ENCODE data around the gene SULT1B1. TPM values are rescaled to one million over a fixed set of nuclear protein-coding genes. Genes with fewer than 3 reads are reported as not detected.
A peak's percentile ranks its signal among the peaks of the same experiment; 100 is the strongest.

Gene SULT1B1
- total RNA-seq, 1 experiment from 2014 or later = not detected

DNA sequence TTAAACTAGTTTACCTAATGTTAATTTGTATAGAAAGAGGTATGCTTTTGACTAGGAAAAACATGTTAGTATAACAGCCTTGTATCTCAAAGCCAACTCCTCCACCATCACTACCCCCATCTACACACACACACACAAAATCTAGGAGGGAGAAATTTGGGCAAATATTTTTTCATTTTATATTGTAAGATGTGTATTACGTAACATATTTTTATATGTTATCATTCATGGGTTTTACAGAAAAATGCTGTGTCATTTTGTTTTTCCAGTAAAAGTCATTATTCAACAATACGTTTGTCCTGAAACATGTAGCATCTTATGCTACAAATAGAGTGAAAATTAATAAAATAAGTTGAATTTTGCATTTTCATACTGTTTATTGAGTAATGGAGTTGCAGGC, 3.0 kb downstream of the SULT1B1 start:
- DNase-seq (ENCODE audit: low read depth) = no peak
- in situ Hi-C loops (cut with HindIII; ENCODE audit: low pct_unique_long_range_greater_than_20kb, low sequenced_read_pairs) = no loop called here

- no peak for DNase-seq (ENCODE audit: low read depth)
- in situ Hi-C loops (cut with HindIII; ENCODE audit: low pct_unique_long_range_greater_than_20kb, low sequenced_read_pairs) = no loop called here
Measured at GRCh38 chr4:69754926-69755580, 5.4 kb downstream of the SULT1B1 start.

DNA sequence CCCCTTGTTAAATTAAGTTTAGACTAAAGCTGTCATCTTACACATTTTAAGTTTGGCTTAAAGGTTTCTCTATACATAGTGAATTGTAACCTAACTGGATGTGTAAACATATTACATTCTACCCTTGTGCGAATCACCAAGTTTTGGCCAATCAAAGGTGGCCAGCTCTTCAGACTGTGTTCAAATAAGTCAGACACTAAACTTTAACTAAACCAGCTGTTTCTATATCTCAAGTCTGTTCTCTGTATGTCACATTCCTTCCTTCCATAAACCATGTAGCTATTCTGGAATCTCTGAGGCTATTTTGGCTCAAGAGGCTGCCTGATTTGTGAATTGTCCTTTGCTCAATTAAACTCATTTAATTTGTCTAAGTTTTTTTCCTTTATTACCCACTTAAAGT, 6.7 kb downstream of the SULT1B1 start:
- in situ Hi-C loops (cut with HindIII; ENCODE audit: low pct_unique_long_range_greater_than_20kb, low sequenced_read_pairs) = no loop called here
- no peak for DNase-seq (ENCODE audit: low read depth)

DNA sequence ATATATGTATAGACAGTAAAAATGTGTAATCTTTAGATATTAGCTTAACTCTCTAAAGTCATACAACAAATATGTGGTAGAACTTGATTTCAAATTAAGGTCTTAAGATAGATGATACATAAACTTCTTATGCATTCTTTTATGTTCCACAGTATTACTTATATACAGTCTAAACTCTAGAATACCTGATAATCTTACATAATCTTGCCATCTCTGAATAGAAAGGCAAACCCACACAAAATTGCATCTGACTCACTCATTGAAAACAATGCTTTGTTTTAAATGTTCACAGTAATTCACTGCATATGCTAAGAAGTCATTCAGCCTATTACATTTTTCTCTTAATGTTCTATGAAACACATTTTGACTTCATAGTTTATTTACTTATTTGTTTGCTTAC, 10.1 kb downstream of the SULT1B1 start:
- in situ Hi-C loops (cut with HindIII; ENCODE audit: low pct_unique_long_range_greater_than_20kb, low sequenced_read_pairs) = no loop called here

GRCh38 chr4:69749771-69750170, 10.6 kb downstream of the SULT1B1 start:
- in situ Hi-C loops (cut with HindIII; ENCODE audit: low pct_unique_long_range_greater_than_20kb, low sequenced_read_pairs) = no loop called here
- DNase-seq (ENCODE audit: low read depth) = no peak

More for the DNA sequence above, 10.1 kb downstream of the SULT1B1 start:
- DNase-seq (ENCODE audit: low read depth) = no peak

- in situ Hi-C loops (cut with HindIII; ENCODE audit: low pct_unique_long_range_greater_than_20kb, low sequenced_read_pairs) = no loop called here
- DNase-seq (ENCODE audit: low read depth) = no peak
Measured at GRCh38 chr4:69748173-69748572, 12.2 kb downstream of the SULT1B1 start.

- DNase-seq (ENCODE audit: low read depth) = no peak
- in situ Hi-C loops (cut with HindIII; ENCODE audit: low pct_unique_long_range_greater_than_20kb, low sequenced_read_pairs) = no loop called here
Measured at GRCh38 chr4:69744157-69744478, 16.3 kb downstream of the SULT1B1 start.

- in situ Hi-C loops (cut with HindIII; ENCODE audit: low pct_unique_long_range_greater_than_20kb, low sequenced_read_pairs) = no loop called here
- DNase-seq (ENCODE audit: low read depth) = no peak
Measured at GRCh38 chr4:69743476-69744156, 16.8 kb downstream of the SULT1B1 start.

DNA sequence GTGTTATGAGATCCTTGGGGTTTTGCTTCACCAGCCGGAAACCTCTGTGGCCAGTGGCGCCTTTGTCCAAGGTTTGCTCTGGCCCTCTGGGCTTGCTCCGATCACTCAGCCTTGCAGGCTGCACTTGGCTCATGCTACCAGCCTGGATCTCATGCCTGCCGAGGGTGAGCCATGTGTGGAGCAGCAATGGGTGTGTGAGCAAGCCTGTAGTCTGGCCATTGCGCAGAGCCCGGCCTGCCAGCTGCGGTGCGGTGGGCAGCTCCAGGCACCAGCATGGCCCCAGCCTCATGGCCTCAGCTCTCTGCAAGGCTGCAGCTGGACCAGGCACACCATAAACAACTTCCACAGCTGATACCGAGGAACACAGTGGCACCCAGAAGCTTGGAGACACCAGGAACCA, 17.8 kb downstream of the SULT1B1 start:
- DNase-seq (ENCODE audit: low read depth) = no peak
- in situ Hi-C loops (cut with HindIII; ENCODE audit: low pct_unique_long_range_greater_than_20kb, low sequenced_read_pairs) = no loop called here

DNA sequence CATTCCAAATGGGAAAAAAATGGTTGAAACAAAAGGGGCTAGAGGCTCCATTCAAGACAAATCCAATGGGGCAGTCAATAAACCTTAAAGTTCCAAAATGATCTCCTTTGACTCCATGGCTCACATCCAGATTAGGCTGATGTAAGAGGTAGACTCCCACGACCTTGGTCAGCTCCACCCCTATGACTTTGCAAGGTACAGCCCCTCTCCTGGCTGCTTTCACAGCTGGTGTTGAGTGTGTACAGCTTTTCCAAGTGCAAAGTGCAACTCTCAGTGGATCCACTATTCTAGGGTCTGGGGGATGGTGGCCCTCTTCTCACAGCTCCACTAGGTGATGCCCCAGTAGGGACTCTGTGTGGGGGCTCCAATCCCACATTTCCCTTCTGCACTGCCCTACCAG, 21.5 kb downstream of the SULT1B1 start:
- in situ Hi-C loops (cut with HindIII; ENCODE audit: low pct_unique_long_range_greater_than_20kb, low sequenced_read_pairs) = no loop called here

DNA sequence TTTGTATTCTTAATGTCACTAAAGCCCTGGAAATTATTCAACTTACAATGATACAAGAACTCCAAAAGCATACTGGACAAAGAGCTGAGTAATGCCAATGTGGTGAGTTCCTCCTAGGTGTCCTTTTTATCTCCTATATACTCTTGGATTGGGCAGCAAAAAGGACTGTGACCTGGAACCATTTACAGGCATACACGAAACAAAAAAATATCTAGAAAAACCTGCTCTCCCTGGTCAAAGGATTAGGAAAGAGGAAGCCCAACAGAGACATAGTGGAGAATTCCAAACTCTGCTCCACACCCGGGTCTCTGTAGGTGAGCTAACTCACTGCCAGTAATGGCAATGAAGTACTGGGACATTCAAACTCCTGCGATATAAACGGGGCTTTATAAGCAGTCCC, 25.3 kb downstream of the SULT1B1 start:
- in situ Hi-C loops (cut with HindIII; ENCODE audit: low pct_unique_long_range_greater_than_20kb, low sequenced_read_pairs) = no loop called here
- DNase-seq (ENCODE audit: low read depth) = no peak

More for the DNA sequence above, 21.5 kb downstream of the SULT1B1 start:
- no peak for DNase-seq (ENCODE audit: low read depth)

GRCh38 chr4:69731847-69732246, 28.6 kb downstream of the SULT1B1 start:
- DNase-seq (ENCODE audit: low read depth) = no peak
- in situ Hi-C loops (cut with HindIII; ENCODE audit: low pct_unique_long_range_greater_than_20kb, low sequenced_read_pairs) = no loop called here

DNA sequence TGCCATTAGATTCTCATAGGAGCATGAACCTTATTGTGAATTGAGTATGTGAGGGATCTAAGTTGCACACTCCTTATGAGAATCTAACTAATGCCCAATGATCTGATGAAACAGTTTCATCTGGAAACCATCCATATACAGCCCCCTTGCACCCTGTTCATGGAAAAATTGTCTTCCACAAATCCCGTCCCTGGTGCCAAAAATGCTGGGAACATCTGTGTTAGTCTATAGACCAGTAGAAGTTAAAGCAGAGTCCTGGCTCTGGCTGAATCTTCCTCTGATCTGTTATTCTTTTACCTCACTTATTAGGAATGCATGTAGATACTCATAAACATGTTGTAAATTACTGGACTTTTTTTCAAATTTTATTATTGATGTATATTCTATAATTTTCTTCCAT, 29.2 kb downstream of the SULT1B1 start:
- DNase-seq (ENCODE audit: low read depth) = no peak
- in situ Hi-C loops (cut with HindIII; ENCODE audit: low pct_unique_long_range_greater_than_20kb, low sequenced_read_pairs) = no loop called here

DNA sequence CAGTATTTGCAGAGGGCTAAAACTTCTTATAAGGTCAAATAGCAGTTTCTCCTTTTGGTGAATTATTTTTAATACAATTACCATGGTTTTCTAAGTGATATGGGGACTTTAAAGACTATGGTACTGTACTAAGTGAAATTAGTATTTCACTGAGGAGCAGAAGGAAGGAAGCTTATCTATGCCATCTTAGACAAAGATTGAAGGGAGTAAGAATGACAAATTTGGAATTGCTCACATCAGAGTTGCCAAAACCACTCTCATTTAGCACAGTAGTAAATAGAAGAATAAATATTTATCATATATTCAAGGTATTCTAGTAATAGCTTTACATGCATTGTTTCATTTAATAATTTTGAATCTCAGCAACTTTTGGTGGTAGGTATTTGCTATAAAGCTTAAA, 30.4 kb downstream of the SULT1B1 start:
- no peak for DNase-seq (ENCODE audit: low read depth)
- in situ Hi-C loops (cut with HindIII; ENCODE audit: low pct_unique_long_range_greater_than_20kb, low sequenced_read_pairs) = no loop called here

DNA sequence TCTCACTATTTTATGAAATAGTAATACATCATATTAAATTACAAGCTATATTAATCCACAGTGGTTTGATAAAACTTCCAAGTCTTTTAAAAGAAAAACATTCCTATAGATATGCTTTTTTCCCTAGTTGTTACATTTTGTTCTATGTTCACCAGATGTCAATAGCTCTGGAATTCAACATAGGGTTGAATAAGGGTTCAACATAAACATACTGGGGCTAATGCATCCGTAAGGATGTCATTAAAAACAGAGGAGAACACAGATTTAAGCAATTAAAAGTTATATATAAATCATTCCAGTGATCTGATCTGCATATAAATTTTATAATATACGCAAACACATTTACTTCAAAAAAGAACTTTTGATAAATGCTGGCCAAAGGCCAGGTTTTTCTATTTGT, 32.5 kb downstream of the SULT1B1 start:
- in situ Hi-C loops (cut with HindIII; ENCODE audit: low pct_unique_long_range_greater_than_20kb, low sequenced_read_pairs) = no loop called here
- DNase-seq (ENCODE audit: low read depth) = no peak

DNA sequence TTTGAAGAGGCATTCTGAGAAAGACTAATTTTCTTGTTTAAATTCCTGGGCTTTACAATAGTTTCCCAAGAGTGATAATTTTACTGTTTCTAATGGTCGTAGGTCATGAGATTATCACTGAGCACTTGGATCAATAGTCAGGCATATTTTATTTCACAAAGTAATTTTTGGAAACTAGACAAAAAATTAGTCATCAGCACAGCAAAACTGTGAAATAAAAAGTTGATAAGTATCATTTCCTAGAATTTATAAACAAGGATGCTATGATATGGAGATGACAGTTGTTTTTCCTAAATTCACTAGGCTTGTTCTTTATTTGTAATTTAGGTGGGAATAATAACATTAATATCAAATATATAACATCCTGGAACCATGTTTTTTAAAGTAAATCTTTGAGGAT, 33.0 kb downstream of the SULT1B1 start:
- no peak for DNase-seq (ENCODE audit: low read depth)
- in situ Hi-C loops (cut with HindIII; ENCODE audit: low pct_unique_long_range_greater_than_20kb, low sequenced_read_pairs) = no loop called here

DNA sequence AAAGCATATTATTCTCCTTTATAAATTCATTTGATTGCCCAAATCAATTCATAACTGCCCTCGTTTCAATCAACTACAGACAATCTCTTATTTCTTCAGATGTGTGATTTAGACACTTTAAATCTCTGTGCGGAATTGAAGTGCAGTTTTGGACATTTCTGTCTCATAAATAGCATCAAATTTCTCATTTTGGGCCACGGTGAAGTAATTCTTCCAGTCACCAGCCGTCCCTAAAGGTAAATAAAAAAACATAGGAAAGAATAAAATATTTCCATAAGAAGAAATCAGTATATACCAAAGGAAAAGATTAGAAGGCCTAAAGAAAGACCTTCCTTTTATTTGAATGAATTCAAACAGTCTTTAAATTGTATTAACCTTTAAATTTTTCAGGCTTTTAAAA, 33.4 kb downstream of the SULT1B1 start:
- DNase-seq (ENCODE audit: low read depth) = no peak
- in situ Hi-C loops (cut with HindIII; ENCODE audit: low pct_unique_long_range_greater_than_20kb, low sequenced_read_pairs) = no loop called here

DNA sequence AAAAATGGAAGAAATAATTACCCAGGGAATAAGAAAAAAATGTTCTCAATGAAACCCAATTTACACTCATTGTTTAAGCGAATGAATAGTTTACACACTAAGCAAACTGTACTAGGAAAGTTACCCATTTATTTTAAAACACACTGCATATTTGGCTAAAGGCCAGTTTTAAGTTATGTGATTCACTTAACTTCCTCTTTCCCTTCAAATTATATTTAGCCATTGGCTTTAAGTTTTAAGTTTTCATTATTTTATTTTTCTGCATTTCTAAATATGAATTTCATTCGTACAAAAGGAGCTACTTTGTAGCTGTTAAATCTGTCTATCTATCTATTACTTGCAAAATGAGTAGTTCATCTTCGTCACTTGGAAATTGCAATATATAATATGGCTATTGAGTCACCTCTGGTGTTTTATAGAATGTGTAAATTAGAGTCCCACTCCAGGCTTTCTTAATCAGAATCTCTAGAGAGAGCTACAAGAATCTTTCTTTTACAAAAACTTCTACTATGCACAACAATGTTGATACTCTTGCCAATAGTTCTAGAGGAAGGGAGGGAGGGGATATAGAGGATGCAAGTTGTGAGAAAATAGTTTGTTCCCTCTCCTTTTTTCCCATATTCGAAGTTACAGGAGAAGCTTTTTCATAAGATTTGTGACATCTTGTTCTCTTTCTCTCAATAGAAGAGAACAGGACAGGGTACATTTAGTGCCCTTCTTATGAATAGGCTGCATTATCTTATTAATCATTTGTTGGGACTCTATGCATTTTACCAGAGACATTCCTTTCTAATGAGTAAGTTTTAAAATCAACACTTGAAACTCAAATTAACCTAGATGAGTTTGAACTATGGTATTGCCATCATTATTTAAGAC, 41.8 kb downstream of the SULT1B1 start:
- peak; percentile 25 for DNase-seq (ENCODE audit: low read depth)
- in situ Hi-C loops (cut with HindIII; ENCODE audit: low pct_unique_long_range_greater_than_20kb, low sequenced_read_pairs) = no loop called here

GRCh38 chr4:69717778-69718177, 42.6 kb downstream of the SULT1B1 start:
- in situ Hi-C loops (cut with HindIII; ENCODE audit: low pct_unique_long_range_greater_than_20kb, low sequenced_read_pairs) = no loop called here
- DNase-seq (ENCODE audit: low read depth) = peak; percentile 10

All from Caki2 (cell line).